ENCODE data around the gene CCDC74B.
"Not testable (repeated sequence)": the region's sequence is repeated elsewhere in the genome, so short reads cannot be mapped to it uniquely, and the experiment has no call there.

The CCDC74B gene

DNA sequence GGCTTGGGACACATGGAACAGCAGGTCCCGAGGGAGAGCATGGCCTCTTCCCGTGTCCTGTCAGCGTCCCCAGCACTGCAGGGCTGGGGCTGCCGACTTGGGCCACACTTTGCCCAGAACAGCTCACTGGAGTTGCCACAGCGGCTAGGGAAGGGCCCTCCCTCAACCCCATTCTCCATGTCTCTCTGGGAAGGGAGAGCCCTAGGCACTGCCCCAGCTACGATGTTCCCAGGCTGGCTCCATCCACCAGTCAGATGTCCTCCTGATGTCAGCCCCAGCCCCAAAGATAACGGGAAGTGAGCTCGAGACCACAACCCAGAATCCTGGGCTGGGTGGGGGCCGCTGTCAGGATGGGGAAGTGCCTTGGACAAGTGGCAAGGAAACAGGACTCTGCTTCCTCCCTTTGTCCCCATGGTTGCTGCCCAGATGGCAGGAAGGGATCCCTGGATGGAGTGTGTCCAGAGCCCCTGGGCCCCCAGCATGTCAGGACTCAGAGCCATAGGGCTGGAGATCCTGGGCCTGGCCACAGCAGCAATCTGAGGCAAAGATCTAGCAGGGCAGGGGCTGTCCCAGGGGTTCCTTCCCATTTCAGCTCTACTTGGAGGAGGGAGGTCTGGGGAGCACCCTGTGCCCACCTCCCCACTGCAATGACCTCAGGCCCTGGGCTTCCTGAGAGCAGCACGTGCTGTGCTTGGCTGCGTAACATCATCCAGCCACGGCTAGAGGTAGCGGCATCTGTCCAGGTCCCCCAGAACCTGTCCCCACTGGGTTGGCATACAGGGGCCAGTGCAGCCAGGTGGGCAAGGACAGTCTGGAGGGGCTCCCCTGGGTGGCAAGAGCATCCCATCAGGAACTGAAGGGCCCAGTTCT lies 2.3 kb downstream of the CCDC74B start:
- H3K27ac Mint-ChIP-seq, DNase-seq, H3K9me3 Mint-ChIP-seq, ATAC-seq: not testable (repeated sequence)
- Mint-ChIP-seq H3K27me3 (peaks cover 22% of the 10 kb centered on the region), H3K4me3 (peak overlapping the region in 1 of 2 donors; percentile 84), H3K4me1 (peaks cover 17% of the 10 kb centered on the region)

DNA sequence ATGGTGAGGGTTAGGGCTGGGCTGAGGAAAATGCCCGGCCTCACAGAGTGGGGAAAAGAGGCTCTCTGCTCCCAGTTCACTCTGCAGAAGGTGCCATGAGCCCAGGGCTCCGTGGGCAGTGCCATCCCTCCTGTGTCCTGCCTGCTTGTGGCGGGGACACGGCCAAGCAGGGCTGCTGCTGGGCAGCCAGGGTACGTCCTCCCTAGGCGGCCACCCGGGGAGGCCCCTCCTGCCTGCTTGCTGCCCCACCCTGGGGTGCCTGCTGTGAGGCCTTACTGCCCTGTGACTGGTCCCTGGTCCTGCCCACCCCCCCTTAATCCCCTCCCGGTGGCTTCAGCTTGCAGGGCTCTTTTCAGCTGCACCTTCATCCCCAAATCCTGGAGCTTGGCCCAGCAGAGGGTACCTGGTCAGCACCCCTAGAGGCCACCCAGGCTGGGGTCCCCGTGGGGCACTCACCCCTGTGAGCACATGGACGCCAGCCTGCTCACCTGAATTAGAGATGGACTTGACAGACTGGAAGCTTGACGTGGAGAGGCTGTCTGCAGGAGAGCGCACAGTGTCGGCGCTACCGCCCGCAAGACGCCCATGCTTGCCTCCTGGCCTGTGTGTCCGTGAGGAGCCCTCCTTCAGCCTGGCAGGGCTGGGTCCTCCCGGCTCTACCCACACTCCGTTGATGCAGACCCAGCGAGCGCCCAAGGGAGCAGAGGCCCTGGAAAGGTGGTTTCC lies 3.1 kb downstream of the CCDC74B start:
- H3K9me3 Mint-ChIP-seq, DNase-seq, H3K27ac Mint-ChIP-seq, ATAC-seq, H3K4me3 Mint-ChIP-seq: not testable (repeated sequence)
- Mint-ChIP-seq H3K4me1 (peaks cover 17% of the 10 kb centered on the region), H3K27me3 (peaks cover 21% of the 10 kb centered on the region)

DNA sequence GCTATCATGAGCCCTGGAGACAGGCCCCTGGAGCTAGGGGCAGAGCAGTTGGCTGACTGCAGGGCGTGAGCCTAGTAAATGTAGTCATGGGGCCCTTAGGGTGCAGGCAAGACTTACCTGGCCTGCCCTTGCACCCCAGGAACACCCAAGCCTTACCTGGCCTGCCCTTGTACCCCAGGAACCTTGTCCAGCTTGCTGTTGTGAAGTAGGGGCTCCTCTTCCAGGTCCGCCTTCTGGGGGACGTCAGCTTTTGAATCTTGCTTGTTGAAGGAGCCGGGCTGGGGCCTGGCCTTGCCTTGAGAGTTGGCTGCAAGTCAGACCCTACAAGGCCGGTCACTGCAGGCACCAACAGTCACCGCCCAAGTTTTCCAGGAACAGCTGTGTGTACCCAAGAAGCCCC lies 3.9 kb downstream of the CCDC74B start:
- H3K27ac Mint-ChIP-seq, H3K4me3 Mint-ChIP-seq, DNase-seq, H3K9me3 Mint-ChIP-seq, ATAC-seq: not testable (repeated sequence)
- peaks cover 17% of the 10 kb centered on the region for H3K4me1 Mint-ChIP-seq
- H3K27me3 Mint-ChIP-seq, result peaks cover 13% of the 10 kb centered on the region

DNA sequence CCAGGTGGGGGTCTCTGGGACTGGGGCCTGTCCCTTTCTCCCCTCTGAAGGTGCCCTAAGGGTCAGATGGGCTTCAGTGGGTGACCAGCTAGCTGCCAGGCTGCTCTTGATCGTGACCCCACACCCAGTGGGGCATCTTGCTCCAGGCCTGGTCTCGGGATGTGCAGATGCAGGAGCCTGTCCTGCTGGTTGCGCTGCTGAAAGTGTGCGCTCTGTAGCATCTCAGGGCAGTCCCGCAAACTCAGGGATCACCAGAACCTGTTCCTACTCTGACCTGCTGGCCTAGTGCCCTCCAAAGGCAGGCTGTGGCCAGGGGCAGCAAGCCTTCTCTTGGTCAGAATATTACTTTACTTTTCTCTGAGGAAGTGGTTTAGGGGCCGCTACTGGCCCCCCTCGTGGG lies 4.4 kb downstream of the CCDC74B start:
- H3K27ac Mint-ChIP-seq, H3K9me3 Mint-ChIP-seq, ATAC-seq, H3K4me3 Mint-ChIP-seq, DNase-seq: not testable (repeated sequence)
- Mint-ChIP-seq H3K4me1 (peaks cover 17% of the 10 kb centered on the region), H3K27me3 (peaks cover 12% of the 10 kb centered on the region)

DNA sequence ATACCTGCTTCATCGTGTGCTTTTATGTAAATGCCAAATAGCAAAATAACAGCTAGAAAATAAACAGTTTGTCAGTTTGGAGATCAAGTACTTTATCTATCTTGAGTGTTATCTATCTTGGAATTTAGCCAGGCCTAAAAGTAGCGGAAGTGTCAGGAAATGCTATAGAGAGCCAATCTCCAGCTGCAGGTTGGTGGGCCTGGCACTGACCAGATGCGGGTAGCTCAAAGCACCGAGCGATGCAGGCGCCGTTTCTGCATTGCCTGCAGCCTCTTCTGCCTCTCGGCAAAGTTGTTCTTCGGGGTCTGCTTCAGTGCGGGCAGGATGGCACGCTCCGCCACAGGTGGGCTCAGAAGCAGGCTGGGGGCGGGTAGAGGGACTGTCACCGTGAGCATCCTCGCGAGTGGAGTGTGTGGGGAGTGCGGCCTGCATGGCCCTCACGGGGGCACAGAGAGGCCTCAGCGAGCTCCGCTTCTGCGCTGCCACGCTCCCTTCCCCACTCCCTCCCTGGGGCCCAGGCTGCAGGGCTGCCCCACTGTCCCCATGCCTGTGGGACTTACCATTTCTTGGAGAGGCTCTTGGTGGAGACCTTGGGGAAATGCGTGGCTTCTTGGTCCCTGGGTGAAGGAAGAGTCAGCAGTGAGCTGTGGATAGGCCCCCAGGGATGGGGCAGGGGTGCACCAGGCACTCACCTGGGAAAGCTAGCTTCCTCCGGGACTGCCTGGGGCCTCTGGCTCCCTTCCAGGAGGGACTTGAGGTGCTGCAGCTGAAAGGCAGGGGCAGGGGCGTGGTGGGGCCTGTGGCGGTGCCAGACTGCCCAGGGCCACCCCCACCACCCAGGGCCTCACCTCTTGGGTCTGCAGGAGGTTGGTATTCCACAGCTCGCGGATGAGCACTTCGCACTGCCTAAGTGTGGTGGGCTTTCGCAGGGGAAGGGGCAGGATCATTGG lies 5.3 kb downstream of the CCDC74B start:
- not testable (repeated sequence) for ATAC-seq, DNase-seq, H3K9me3 Mint-ChIP-seq, H3K27ac Mint-ChIP-seq, H3K4me3 Mint-ChIP-seq
- H3K27me3 Mint-ChIP-seq, result peaks cover 12% of the 10 kb centered on the region
- H3K4me1 Mint-ChIP-seq, result peaks cover 17% of the 10 kb centered on the region

DNA sequence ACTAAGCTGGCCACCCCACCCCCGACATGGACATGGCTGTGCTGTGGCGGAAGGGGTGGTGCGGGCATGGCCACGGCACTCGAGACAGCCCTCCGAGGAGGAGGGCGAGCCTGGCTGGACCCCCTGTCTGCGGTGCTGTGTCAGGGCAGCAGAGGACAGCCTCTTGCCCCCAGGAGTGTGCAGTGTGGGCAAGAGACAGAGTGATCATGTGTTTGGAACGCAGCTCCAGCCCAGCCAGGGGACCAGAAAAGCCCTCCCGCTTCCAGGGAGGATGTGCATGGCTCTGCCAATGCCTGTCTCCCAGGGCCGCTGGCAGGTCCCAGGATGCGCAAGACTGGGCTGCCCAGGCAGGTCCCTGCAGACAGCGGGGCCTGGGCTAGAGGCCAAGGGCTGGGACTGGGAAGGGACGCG lies 6.1 kb downstream of the CCDC74B start:
- not testable (repeated sequence) for DNase-seq, H3K9me3 Mint-ChIP-seq, ATAC-seq, H3K27ac Mint-ChIP-seq, H3K4me3 Mint-ChIP-seq
- Mint-ChIP-seq H3K4me1 (peaks cover 10% of the 10 kb centered on the region), H3K27me3 (peaks cover 12% of the 10 kb centered on the region)

DNA sequence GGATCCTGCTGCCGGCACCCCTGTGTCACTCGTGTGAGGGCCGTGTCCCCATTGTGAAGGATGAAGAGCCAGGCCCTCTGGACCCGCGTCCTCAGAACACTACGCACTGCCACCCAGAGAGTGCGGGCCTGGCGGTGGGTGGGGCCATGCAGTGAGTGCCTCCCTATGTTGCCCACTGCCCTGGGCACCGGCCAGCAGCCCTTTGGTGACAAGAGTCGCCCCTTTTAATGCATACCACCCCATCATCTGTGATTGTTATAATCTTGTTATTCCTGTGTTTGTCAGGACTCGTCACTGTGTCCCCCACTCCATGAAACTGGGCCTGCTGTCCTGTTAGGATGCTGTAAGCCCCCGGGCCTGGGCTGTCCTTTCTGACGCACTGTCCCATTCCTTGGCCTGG lies 6.6 kb downstream of the CCDC74B start:
- not testable (repeated sequence) for H3K9me3 Mint-ChIP-seq, H3K27ac Mint-ChIP-seq, H3K4me1 Mint-ChIP-seq, H3K27me3 Mint-ChIP-seq, DNase-seq, ATAC-seq, H3K4me3 Mint-ChIP-seq

DNA sequence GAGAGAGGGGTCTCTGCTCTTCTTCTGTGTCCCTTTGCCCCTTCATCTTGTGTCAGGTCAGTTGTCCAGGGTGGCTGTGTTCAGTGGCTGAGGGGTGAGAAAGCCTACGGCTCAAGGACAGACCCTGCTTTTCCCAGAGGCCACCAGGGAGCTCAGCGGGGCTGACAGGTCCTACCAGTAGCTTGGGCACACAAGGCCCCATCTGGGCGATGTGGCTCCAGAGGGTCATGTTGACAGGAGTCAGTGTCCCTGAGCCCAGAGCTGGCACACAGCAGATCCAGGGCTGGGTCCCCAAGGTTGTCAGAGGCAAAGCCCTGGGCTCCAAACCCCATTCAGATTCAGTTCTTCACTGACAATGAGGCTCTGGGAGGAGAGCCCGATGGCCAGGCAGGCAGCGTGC lies 7.8 kb downstream of the CCDC74B start:
- not testable (repeated sequence) for H3K4me1 Mint-ChIP-seq, ATAC-seq, H3K27ac Mint-ChIP-seq, H3K27me3 Mint-ChIP-seq, H3K4me3 Mint-ChIP-seq, H3K9me3 Mint-ChIP-seq, DNase-seq

DNA sequence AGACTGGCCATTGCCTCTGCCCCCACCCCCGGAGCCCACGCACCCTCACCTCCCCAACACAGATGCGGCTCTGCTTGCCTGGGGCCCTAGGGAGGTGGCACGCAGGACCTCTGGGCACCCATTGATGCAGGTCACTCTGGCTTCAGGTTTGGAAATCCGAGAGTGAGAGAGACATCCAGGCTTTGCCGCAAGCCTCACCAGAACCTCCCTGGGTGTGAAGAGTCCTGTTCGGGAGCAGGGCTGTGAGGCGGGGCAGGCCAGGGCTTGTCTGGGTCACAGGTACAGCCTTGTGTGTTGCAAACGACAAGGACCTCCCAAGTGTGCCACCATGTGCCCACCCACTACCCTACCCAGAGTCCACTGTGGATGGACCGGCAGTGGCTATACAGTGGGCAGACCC lies 8.4 kb downstream of the CCDC74B start:
- not testable (repeated sequence) for H3K4me1 Mint-ChIP-seq, ATAC-seq, H3K9me3 Mint-ChIP-seq, DNase-seq, H3K27ac Mint-ChIP-seq, H3K27me3 Mint-ChIP-seq, H3K4me3 Mint-ChIP-seq

DNA sequence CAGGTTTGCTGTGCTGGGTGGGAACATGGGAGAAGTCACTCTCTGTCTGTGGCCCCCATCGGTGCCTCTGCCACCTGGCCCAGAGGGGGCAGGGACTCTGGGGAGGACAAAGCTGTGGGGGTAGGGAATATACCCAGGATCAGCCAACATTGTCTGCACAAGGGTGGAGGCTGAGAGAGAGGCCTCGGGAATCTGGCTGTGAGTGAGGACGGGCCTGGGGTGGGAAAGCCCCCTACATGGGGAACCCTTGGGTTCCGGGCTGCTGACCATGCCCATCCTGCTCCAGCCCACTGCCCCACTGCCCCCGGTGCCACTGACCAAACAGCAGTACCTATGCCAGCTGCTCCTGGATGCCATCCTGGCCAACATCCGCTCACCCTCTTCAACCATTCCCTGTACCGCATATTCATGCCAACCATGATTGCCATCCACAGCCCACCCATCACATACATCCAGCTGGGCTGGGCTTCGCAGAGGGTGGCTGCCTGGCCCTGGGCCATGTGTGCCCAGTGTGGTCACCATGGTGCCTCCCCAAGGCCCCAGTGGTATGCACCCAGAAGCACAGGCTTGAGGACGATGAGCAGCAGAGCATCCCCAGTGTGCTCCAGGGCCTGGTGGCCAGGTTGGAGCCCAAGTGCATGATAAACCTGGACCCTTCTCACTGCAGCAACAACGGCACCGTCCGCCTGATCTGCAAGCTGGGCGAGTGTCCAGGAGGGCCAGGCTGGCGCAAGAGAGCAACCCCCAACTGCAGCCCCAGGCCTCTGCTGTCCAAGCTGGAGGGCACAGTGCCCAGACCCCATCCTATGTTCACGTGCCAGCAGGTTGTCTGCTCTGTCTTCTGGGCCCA lies 9.0 kb downstream of the CCDC74B start:
- DNase-seq, result no peak
- Mint-ChIP-seq H3K27me3 (peaks cover 9% of the 10 kb centered on the region), H3K9me3 (no peaks in the 10 kb centered on the region), H3K4me1 (no peaks in the 10 kb centered on the region), H3K27ac (no peak overlapping the region), H3K4me3 (no peak overlapping the region)
- ATAC-seq, result no peak

DNA sequence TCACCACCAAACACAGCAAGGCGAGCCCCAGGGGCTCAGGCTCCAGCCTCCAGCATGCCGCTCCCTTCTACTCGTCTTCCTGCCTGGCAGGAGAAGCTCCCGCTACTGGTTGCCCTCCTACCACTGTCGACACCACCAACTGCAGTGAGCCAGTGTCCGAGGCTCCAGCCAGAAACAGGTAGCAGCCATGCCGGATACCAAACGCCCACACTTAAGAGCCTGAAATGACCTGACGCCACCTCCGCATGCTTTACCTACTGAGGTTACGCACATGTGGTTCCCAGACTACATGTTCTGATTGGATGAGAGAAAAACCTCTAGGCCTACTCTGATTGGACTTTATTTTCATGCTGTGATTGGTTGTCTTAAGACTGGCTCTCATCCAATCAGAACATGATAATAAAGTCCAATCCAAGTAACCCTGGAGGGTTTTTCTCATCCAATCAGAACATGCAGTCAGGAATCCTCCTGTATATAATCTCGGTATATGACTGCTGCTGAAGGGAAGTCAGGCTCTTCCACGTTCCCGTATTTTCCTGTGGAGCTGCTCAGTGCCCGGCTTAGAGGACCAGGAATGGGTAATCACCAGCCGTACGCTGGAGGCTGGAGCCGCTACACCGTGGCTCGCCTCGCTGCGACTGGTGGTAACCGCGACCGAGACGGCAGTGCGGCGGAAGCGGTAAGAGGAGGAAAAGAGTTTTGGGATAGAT lies 15.6 kb downstream of the CCDC74B start, which contains the start of gene POTEF:
POTEF (minus strand) TSS at position 103 of the 710 bp plus-strand sequence. CDS start 8,707 bp downstream, outside the sequence.
- not testable (repeated sequence) for H3K4me1 Mint-ChIP-seq, H3K9me3 Mint-ChIP-seq, H3K27ac Mint-ChIP-seq, H3K4me3 Mint-ChIP-seq, DNase-seq, H3K27me3 Mint-ChIP-seq, ATAC-seq

DNA sequence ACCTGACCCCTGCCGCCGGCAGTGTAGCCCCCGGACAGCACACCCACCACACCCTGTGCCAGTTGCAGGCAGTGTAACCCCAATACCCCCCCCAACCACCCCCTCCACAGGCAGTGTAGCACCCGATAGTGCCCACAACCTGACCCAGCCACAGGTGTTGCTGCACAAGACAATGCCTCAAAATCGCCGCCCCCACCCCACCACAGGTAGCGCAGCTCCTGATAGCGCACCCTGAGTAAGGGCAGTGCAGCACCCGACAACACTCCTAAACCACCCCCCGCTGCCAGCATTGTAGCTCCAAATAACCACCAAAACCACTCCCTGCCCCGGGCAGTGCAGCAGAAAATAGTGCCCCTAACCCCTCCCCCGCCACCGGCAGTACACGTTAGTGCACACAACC lies 16.4 kb downstream of the CCDC74B start:
- DNase-seq, H3K9me3 Mint-ChIP-seq, H3K4me1 Mint-ChIP-seq, ATAC-seq, H3K4me3 Mint-ChIP-seq, H3K27ac Mint-ChIP-seq, H3K27me3 Mint-ChIP-seq: not testable (repeated sequence)

DNA sequence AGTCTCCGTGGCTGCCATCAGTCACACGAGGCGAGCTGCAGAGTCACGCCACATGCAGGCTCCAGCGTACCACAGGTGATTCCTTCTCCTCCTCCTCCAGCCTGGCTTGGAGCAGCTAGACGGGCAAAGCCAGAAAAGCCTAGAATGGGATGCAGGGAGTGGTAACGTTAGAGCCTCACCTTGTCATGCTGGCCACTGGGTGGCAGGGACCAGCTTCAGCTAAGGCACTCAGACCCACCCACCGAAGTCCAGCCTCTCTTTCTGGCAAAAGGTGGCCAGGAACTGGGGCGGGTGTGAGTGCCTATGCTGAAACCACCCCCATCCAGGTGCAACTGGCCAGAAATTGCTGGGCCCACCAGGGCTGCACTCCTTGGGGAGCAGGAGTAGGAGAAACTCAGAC lies 17.2 kb downstream of the CCDC74B start:
- not testable (repeated sequence) for H3K27ac Mint-ChIP-seq, H3K4me3 Mint-ChIP-seq, H3K4me1 Mint-ChIP-seq, DNase-seq, H3K9me3 Mint-ChIP-seq, ATAC-seq, H3K27me3 Mint-ChIP-seq

DNA sequence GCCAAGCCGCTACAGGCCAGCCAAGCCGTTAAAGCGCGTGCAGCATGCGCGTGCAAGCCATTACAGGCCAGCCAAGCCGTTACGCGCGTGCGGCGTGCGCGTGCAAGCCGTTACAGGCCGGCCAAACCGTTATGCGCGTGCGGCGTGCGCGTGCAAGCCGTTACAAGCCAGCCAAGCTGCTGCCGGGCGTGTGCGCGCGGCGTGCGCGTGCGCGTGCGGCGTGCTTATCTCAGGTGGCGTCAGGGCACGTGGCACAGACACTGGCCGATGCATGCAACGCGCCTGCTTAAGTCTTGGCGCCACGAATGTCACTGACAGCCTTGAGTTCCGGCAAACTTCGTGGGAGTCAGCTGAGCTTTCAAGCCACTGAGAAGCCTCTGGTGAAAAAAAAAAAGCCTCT lies 24.0 kb downstream of the CCDC74B start:
- not testable (repeated sequence) for H3K9me3 Mint-ChIP-seq, DNase-seq, H3K27ac Mint-ChIP-seq, H3K27me3 Mint-ChIP-seq, H3K4me3 Mint-ChIP-seq, H3K4me1 Mint-ChIP-seq, ATAC-seq

Measured in stimulated activated naive CD8-positive, alpha-beta T cell treated with anti-CD3 and anti-CD28 coated beads, Interleukin-15, amount 100 ng/mL, for 72 hours (primary cell).